ENCODE results near the gene GOLGA7B.

DNA sequence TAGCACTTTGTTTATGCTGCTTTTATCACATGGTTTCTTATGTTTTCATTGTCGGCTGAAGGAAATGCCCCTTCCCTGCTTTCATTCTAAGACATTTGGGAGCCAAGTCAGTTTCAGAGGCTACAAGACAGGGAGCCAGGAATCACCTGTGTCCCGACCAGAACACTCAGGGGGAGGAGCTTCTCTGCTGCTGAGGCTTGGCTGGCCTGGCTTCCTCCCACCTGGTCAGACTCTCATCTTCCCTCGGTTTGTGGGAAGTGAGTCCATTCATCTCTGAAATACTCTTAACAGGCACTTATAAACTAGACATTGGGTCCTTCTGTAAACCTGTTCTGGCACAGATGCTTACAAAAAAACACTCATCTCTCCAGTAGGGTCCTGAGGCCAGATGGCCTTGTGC lies 19.6 kb upstream of the GOLGA7B start:
- TF ChIP-seq, protein P1, sequence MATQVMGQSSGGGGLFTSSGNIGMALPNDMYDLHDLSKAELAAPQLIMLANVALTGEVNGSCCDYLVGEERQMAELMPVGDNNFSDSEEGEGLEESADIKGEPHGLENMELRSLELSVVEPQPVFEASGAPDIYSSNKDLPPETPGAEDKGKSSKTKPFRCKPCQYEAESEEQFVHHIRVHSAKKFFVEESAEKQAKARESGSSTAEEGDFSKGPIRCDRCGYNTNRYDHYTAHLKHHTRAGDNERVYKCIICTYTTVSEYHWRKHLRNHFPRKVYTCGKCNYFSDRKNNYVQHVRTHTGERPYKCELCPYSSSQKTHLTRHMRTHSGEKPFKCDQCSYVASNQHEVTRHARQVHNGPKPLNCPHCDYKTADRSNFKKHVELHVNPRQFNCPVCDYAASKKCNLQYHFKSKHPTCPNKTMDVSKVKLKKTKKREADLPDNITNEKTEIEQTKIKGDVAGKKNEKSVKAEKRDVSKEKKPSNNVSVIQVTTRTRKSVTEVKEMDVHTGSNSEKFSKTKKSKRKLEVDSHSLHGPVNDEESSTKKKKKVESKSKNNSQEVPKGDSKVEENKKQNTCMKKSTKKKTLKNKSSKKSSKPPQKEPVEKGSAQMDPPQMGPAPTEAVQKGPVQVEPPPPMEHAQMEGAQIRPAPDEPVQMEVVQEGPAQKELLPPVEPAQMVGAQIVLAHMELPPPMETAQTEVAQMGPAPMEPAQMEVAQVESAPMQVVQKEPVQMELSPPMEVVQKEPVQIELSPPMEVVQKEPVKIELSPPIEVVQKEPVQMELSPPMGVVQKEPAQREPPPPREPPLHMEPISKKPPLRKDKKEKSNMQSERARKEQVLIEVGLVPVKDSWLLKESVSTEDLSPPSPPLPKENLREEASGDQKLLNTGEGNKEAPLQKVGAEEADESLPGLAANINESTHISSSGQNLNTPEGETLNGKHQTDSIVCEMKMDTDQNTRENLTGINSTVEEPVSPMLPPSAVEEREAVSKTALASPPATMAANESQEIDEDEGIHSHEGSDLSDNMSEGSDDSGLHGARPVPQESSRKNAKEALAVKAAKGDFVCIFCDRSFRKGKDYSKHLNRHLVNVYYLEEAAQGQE (IDR thresholded peaks at IDR 0.05; ENCODE audit: insufficient read depth in 1 of 2, low read depth in 2 of 2, low read length in 2 of 2): no peak
- TF ChIP-seq SIN3A (IDR thresholded peaks at IDR 0.05; ENCODE audit: borderline replicate concordance, insufficient read depth, low read length) (no peak), POLR2AphosphoS5 (IDR thresholded peaks at IDR 0.05; ENCODE audit: low read depth, low read length) (no peak), TAF1 (IDR thresholded peaks at IDR 0.05; ENCODE audit: borderline replicate concordance, insufficient read depth, low read length) (no peak)
